NT2/D1 (cell line): Measurements from ENCODE around the gene BLOC1S3.

Experiments
- SUZ12 ChIP-seq: IDR thresholded peaks from 2 replicates; pipeline ENCODE4 v1.6.1; 2011; ENCODE audit not compliant: insufficient read length, insufficient read depth; ENCODE audit errors: extremely low read depth
- YY1 ChIP-seq: IDR thresholded peaks from 2 replicates; pipeline ENCODE4 v1.6.1; 2011; ENCODE audit not compliant: insufficient read length, insufficient read depth
- ZNF274 ChIP-seq: IDR thresholded peaks from 2 replicates; pipeline ENCODE4 v1.6.1; 2011; ENCODE audit warnings: mild to moderate bottlenecking, low read depth, low read length

DNA sequence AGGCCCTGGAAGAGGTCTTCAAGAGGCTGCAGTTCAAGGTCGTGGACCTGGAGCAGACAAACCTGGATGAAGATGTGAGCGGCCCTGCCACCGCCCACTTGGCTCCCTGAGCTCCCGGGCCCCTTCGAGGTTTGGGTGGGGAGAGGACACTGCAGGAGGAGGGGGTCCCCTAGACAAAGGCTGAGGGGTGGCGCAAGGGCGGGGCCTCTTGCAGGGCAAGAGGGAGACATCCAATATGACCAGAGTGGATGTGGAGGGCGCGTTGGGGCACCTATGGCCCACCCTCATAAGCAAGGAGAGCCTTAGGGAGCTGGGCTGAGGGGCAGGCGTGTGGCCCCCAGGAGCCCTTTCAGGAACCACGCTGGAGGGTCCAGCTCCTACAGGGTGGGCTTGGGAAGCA lies 38.1 kb upstream of the BLOC1S3 start:
- no peak for TF ChIP-seq ZNF274
- no peak for TF ChIP-seq YY1
- no peak for TF ChIP-seq SUZ12
